B cell (primary cell): Measurements from ENCODE around the gene DNAJC2. TPM values are rescaled to one million over a fixed set of nuclear protein-coding genes. Genes with fewer than 3 reads are reported as not detected.

ENCODE experiments used
- ATAC-seq: fragments of 200-7000 bp; cut with Tn5 transposase; one replicate; pipeline ENCODE4 v1.10.0; 2021; ENCODE audit warnings: low read depth, mild to moderate bottlenecking, moderate number of reproducible peaks, moderate library complexity
- CTCF ChIA-PET: fragments of 350-600 bp; sonication (Branson Sonifier 250); formaldehyde crosslinking; loops from one replicate; lab custom pipeline; 2021; ENCODE audit warnings: antibody characterized with exemption, inconsistent platforms; lab: Charles Lee
- POLR2A ChIA-PET: fragments of 350-600 bp; sonication (Branson Sonifier 250); formaldehyde crosslinking; loops from one replicate; lab custom pipeline; 2021; ENCODE audit warnings: antibody characterized with exemption; lab: Charles Lee
- DNase-seq: peaks from one replicate; pipeline ENCODE4 v3.0.0; 2013
- H2AFZ ChIP-seq: 2 replicates; pipeline ENCODE4 v1.6.1; 2012; ENCODE audit warnings: mild to moderate bottlenecking, low read depth, low read length; ENCODE audit not compliant: insufficient read depth, poor library complexity, severe bottlenecking
- H3K27ac ChIP-seq, 2 donors: 1 replicate in 1 of 2; 2 replicates in 1 of 2; pipeline ENCODE4 v1.5.1; 2012 to 2013; ENCODE audit warnings: low read length in 2 of 2, mild to moderate bottlenecking in 2 of 2, moderate library complexity in 1 of 2
- H3K27me3 ChIP-seq, 4 experiments: fragments of 200-600 bp in 1 of 4; sonication (generic) in 1 of 4; replicated peaks in 1 of 4; 1 replicate in 2 of 4; 2 replicates in 2 of 4; pipeline versions ENCODE4 v1.6.1 to v1.7.0; 2013 to 2016; ENCODE audit warnings: low read length in 3 of 4, mild to moderate bottlenecking in 2 of 4, mixed read lengths in 1 of 4, moderate library complexity in 1 of 4; ENCODE audit not compliant: insufficient read depth in 4 of 4, control insufficient read depth in 3 of 4; ENCODE audit errors: control extremely low read depth in 1 of 4
- H3K36me3 ChIP-seq, 2 experiments: replicated peaks in 1 of 2; 1 replicate in 1 of 2; 2 replicates in 1 of 2; pipeline versions ENCODE4 v1.6.1 to v1.7.1; 2013; ENCODE audit warnings: low read length in 1 of 2; ENCODE audit not compliant: insufficient read depth in 2 of 2, control insufficient read depth in 1 of 2; ENCODE audit errors: control extremely low read depth in 1 of 2, extremely low read depth in 1 of 2
- H3K4me1 ChIP-seq, 2 donors: fragments of 200-600 bp in 1 of 2; sonication (generic) in 1 of 2; 1 replicate in 1 of 2; 2 replicates in 1 of 2; pipeline versions ENCODE4 v1.5.1 to v1.6.1; 2013 to 2017; ENCODE audit warnings: low read length in 2 of 2; ENCODE audit not compliant: control insufficient read depth in 2 of 2, insufficient read depth in 2 of 2
- H3K4me2 ChIP-seq: replicated peaks from 2 replicates; pipeline ENCODE3; 2012; ENCODE audit warnings: mild to moderate bottlenecking, low read depth, low read length; ENCODE audit not compliant: poor library complexity, severe bottlenecking
- H3K4me3 ChIP-seq, 5 experiments: fragments of 200-600 bp in 1 of 5; sonication (generic) in 1 of 5; 1 replicate in 3 of 5; 2 replicates in 2 of 5; pipeline versions ENCODE4 v1.5.1 to v1.7.0; 2011 to 2016; ENCODE audit warnings: low read length in 4 of 5, mild to moderate bottlenecking in 4 of 5, low read depth in 2 of 5, control low read depth in 1 of 5, moderate library complexity in 1 of 5; ENCODE audit not compliant: insufficient read depth in 1 of 5; ENCODE audit errors: control extremely low read depth in 1 of 5, extremely low read depth in 1 of 5
- H3K79me2 ChIP-seq: fragments of 200-600 bp; sonication (generic); one replicate; pipeline ENCODE4 v1.6.0; 2016; ENCODE audit warnings: low read length; ENCODE audit not compliant: control insufficient read depth, insufficient read depth
- H3K9ac ChIP-seq: fragments of 200-600 bp; sonication (generic); 2 replicates; pipeline ENCODE4 v1.6.1; 2017; ENCODE audit warnings: mild to moderate bottlenecking, low read length, moderate library complexity
- H3K9me3 ChIP-seq, 3 donors: one replicate each; pipeline versions ENCODE4 v1.6.1 to v1.7.1; 2013; ENCODE audit warnings: low read length in 2 of 3; ENCODE audit not compliant: control insufficient read depth in 2 of 3, insufficient read depth in 1 of 3; ENCODE audit errors: control extremely low read depth in 1 of 3
- H4K20me1 ChIP-seq: 2 replicates; pipeline ENCODE4 v1.6.0; 2012; ENCODE audit warnings: mild to moderate bottlenecking, low read length; ENCODE audit not compliant: insufficient read depth, control insufficient read depth, poor library complexity, severe bottlenecking
- H3K27ac Mint-ChIP-seq: one replicate; pipeline ENCODE4 v1.8.0; 2021; ENCODE audit warnings: mixed read lengths
- H3K27me3 Mint-ChIP-seq: one replicate; pipeline ENCODE4 v1.8.0; 2021; ENCODE audit warnings: mixed read lengths
- H3K4me1 Mint-ChIP-seq: one replicate; pipeline ENCODE4 v1.8.0; 2021; ENCODE audit warnings: mixed read lengths
- H3K4me3 Mint-ChIP-seq: one replicate; pipeline ENCODE4 v1.8.0; 2021; ENCODE audit warnings: mixed read lengths
- H3K9me3 Mint-ChIP-seq: one replicate; pipeline ENCODE4 v1.8.0; 2022; ENCODE audit warnings: mixed read lengths; ENCODE audit not compliant: insufficient read depth
- EZH2 ChIP-seq: IDR thresholded peaks from 2 replicates; pipeline ENCODE4 v1.6.1; 2012; ENCODE audit warnings: borderline replicate concordance, low read depth, mild to moderate bottlenecking, moderate library complexity, low read length; ENCODE audit not compliant: insufficient read depth, poor library complexity, severe bottlenecking
- WGBS: methylation state at CpG from one replicate; pipeline ENCODE4 v1.1.5; 2013; ENCODE audit warnings: missing lambda C conversion rate; ENCODE audit not compliant: insufficient coverage; 5-methylcytosine and 5-hydroxymethylcytosine counted together
- intact Hi-C: fragments of 100-400 bp; cut with micrococcal nuclease; formaldehyde crosslinking; loops from one replicate; pipeline ENCODE4 v1.10.0; 2022
- polyA plus RNA-seq: library from polyadenylated mRNA; depleted of rRNA; stranded (reverse); fragments of >200 nt; gene quantifications from 2 replicates; pipeline ENCODE4 v1.2.3, GENCODE V29; 2012
- total RNA-seq, 2 donors: library from RNA; stranded (reverse); fragments of 120-200 nt in 1 of 2; gene quantifications; 1 replicate in 1 of 2; 2 replicates in 1 of 2; pipeline versions ENCODE4 v1.2.3 to v1.2.4, GENCODE V29; 2013 to 2022
- TF ChIP-seq, protein P1 (sequence below): fragments of 200-600 bp; IDR thresholded peaks from one replicate; pipeline ENCODE4 v1.8.0; 2022; ENCODE audit warnings: antibody characterized with exemption, mild to moderate bottlenecking

DNAJC2 gene
- total and polyA plus RNA-seq, 2 donors (not counting 1 experiment from before 2014, with no cell fraction given) = 12.5 to 38.6 TPM

DNA sequence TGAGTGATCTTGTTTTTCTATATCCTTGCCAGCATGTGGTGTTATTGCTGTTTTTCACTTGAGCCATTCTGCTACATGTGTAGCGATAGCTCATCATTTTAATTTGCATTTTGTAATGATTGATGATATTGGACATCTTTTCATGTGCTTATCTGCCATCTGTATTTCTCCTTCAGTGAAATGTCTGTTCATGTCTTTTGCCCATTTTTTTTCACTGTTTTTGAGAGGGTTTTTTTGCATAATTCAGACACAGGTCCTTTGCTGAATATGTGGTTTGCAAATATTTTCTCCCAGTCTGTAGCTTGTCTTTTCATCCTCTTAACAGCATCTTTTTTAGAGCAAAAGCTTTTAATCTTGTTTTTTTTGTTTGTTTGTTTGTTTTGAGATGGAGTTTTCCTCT is 51.0 kb downstream of the DNAJC2 start:
- Histone ChIP-seq H2AFZ (no peak overlapping the region), H3K9me3 (no peaks in the 10 kb centered on the region), H3K4me1 (peaks cover 13 to 14% of the 10 kb centered on the region in 2 donors), H4K20me1 (no peaks in the 10 kb centered on the region), H3K36me3 (no peaks in the 10 kb centered on the region), H3K9ac (no peak overlapping the region), H3K4me3 (no peak overlapping the region), H3K79me2 (peaks cover 13% of the 10 kb centered on the region), H3K4me2 (no peak overlapping the region), H3K27ac (no peak overlapping the region), H3K27me3 (peaks cover 0 to 4% (median 0%) of the 10 kb centered on the region in 4 experiments)
- Mint-ChIP-seq H3K9me3 (no peaks in the 10 kb centered on the region), H3K27ac (no peak overlapping the region), H3K4me1 (peaks cover 20% of the 10 kb centered on the region), H3K27me3 (peaks cover 6% of the 10 kb centered on the region), H3K4me3 (no peak overlapping the region)
- no peak for ATAC-seq
- intact Hi-C loops = no loop called here
- TF ChIP-seq, protein P1, sequence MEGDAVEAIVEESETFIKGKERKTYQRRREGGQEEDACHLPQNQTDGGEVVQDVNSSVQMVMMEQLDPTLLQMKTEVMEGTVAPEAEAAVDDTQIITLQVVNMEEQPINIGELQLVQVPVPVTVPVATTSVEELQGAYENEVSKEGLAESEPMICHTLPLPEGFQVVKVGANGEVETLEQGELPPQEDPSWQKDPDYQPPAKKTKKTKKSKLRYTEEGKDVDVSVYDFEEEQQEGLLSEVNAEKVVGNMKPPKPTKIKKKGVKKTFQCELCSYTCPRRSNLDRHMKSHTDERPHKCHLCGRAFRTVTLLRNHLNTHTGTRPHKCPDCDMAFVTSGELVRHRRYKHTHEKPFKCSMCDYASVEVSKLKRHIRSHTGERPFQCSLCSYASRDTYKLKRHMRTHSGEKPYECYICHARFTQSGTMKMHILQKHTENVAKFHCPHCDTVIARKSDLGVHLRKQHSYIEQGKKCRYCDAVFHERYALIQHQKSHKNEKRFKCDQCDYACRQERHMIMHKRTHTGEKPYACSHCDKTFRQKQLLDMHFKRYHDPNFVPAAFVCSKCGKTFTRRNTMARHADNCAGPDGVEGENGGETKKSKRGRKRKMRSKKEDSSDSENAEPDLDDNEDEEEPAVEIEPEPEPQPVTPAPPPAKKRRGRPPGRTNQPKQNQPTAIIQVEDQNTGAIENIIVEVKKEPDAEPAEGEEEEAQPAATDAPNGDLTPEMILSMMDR = no peak
- TF ChIP-seq EZH2 = no peak
- DNase-seq = no peak
- CTCF ChIA-PET = interaction anchor here (0.8 kb wide), 1 partner anchor 13 kb away, joined by 3 read pairs; no protein-coding TSS in a partner anchor
- WGBS = no CpG with 5 or more reads among the region's 1 CpG
- POLR2A ChIA-PET = no interaction called here

GRCh38 chr7:103292122-103292521 is 52.4 kb downstream of the DNAJC2 start:
- Histone ChIP-seq H3K4me2 (no peak overlapping the region), H3K36me3 (no peaks in the 10 kb centered on the region), H3K27ac (no peak overlapping the region), H3K4me3 (no peak overlapping the region), H3K4me1 (peaks cover 4 to 5% of the 10 kb centered on the region in 2 donors), H3K27me3 (peaks cover 0 to 4% (median 0%) of the 10 kb centered on the region in 4 experiments), H3K9ac (no peak overlapping the region), H3K9me3 (no peaks in the 10 kb centered on the region), H4K20me1 (no peaks in the 10 kb centered on the region), H2AFZ (no peak overlapping the region), H3K79me2 (no peaks in the 10 kb centered on the region)
- H3K27ac Mint-ChIP-seq = no peak overlapping the region
- no peaks in the 10 kb centered on the region for H3K9me3 Mint-ChIP-seq
- DNase-seq (no peak), ATAC-seq (no peak)
- peaks cover 6% of the 10 kb centered on the region for H3K27me3 Mint-ChIP-seq
- TF ChIP-seq EZH2 = no peak
- TF ChIP-seq, protein P1 = no peak
- ChIA-PET POLR2A (no interaction called here), CTCF (no interaction called here)
- no peak overlapping the region for H3K4me3 Mint-ChIP-seq
- 89% methylated on average over 2 of the region's 3 CpGs for WGBS
- H3K4me1 Mint-ChIP-seq = peaks cover 8% of the 10 kb centered on the region
- intact Hi-C loops = no loop called here
